GM12878 (cell line): ENCODE results near the gene DMRTC2. TPM values are rescaled to one million over a fixed set of nuclear protein-coding genes. Genes with fewer than 3 reads are reported as not detected.

ENCODE experiments used
- ATF7 ChIP-seq: fragments of 450-650 bp; IDR thresholded peaks from 2 replicates; pipeline ENCODE4 v1.6.1; 2016; ENCODE audit warnings: low read depth, mild to moderate bottlenecking
- CTCF ChIP-seq, 3 experiments: IDR thresholded peaks in 2 of 3; conservative IDR thresholded peaks in 1 of 3; 2 replicates each; pipeline ENCODE4 v1.5.1; 2011; ENCODE audit warnings: low read depth in 3 of 3, low read length in 3 of 3, mild to moderate bottlenecking in 3 of 3, control low read depth in 2 of 3, moderate library complexity in 2 of 3, inconsistent platforms in 1 of 3, mixed read lengths in 1 of 3; ENCODE audit not compliant: control insufficient read depth in 2 of 3, insufficient read depth in 1 of 3; ENCODE audit errors: extremely low read depth in 1 of 3
- ESRRA ChIP-seq: IDR thresholded peaks from 2 replicates; pipeline ENCODE4 v1.6.1; 2012; ENCODE audit warnings: mild to moderate bottlenecking, low read length, improper control_type of control experiment
- FOXK2 ChIP-seq: fragments of 450-650 bp; IDR thresholded peaks from 2 replicates; pipeline ENCODE4 v1.6.1; 2017; ENCODE audit warnings: mild to moderate bottlenecking, moderate library complexity
- HCFC1 ChIP-seq: fragments of 150-350 bp; IDR thresholded peaks from 2 replicates; pipeline ENCODE4 v1.6.1; 2014; ENCODE audit warnings: low read length
- HDAC2 ChIP-seq: fragments of 200-600 bp; sonication (generic); IDR thresholded peaks from 2 replicates; pipeline ENCODE4 v1.6.1; 2017
- HDGF ChIP-seq: fragments of 450-650 bp; IDR thresholded peaks from 2 replicates; pipeline ENCODE4 v1.6.1; 2016; ENCODE audit warnings: antibody characterized with exemption
- IKZF2 ChIP-seq, 2 experiments: fragments of 450-650 bp; IDR thresholded peaks; 2 replicates each; pipeline ENCODE4 v1.6.1; 2017; ENCODE audit warnings: mild to moderate bottlenecking in 2 of 2, moderate library complexity in 2 of 2
- JUND ChIP-seq: IDR thresholded peaks from 2 replicates; pipeline ENCODE4 v1.6.1; 2012; ENCODE audit warnings: low read depth, mild to moderate bottlenecking, low read length, improper control_type of control experiment, moderate library complexity
- NFYB ChIP-seq: IDR thresholded peaks from 2 replicates; pipeline ENCODE4 v1.6.1; 2011; ENCODE audit warnings: low read depth, mild to moderate bottlenecking, low read length, improper control_type of control experiment, moderate library complexity; ENCODE audit not compliant: insufficient read depth
- NR2F1 ChIP-seq: fragments of 450-650 bp; conservative IDR thresholded peaks from 2 replicates; pipeline ENCODE4 v1.6.1; 2017; ENCODE audit warnings: mild to moderate bottlenecking
- POLR2A ChIP-seq: IDR thresholded peaks from 2 replicates; pipeline ENCODE4 v1.6.1; 2011; ENCODE audit warnings: low read depth, mild to moderate bottlenecking, low read length
- RELB ChIP-seq: fragments of 450-650 bp; IDR thresholded peaks from 2 replicates; pipeline ENCODE4 v1.6.1; 2017; ENCODE audit warnings: low read depth, mild to moderate bottlenecking, moderate library complexity
- RFX5 ChIP-seq: IDR thresholded peaks from 2 replicates; pipeline ENCODE4 v1.6.1; 2011; ENCODE audit warnings: low read depth, low read length, improper control_type of control experiment
- ZBTB11 ChIP-seq: fragments of 450-650 bp; formaldehyde crosslinking; IDR thresholded peaks from 2 replicates; pipeline ENCODE4 v1.5.0; 2022; ENCODE audit warnings: mild to moderate bottlenecking, missing genetic modification characterization
- ZBTB4 ChIP-seq: fragments of 450-650 bp; formaldehyde crosslinking; IDR thresholded peaks from 2 replicates; pipeline ENCODE4 v1.4.0; 2022; ENCODE audit warnings: mild to moderate bottlenecking, moderate library complexity
- polyA plus RNA-seq, 11 experiments: library from polyadenylated mRNA; depleted of rRNA in 4 of 11; unstranded in 6 of 11; stranded (reverse) in 5 of 11; fragments of >200 nt; fragmentation: Nextera tagmentation in 4 of 11; fragmentation: Illumina TruSeq in 1 of 11; extraction: Ambion mirVana in 4 of 11; extraction: Trizol in 1 of 11; gene quantifications; 1 replicate in 1 of 11; 2 replicates in 10 of 11; pipeline versions ENCODE4 v1.2.1 to v1.2.3, GENCODE V29; 2011 to 2016; ENCODE audit warnings: inconsistent platforms in 2 of 11, missing spikeins in 2 of 11, low read depth in 1 of 11
- total RNA-seq, 4 experiments: library from RNA; depleted of rRNA in 3 of 4; stranded (reverse); fragments of >200 nt in 3 of 4; fragmentation: Illumina TruSeq in 1 of 4; extraction: Trizol in 1 of 4; gene quantifications; 2 replicates each; pipeline versions ENCODE4 v1.2.1 to v1.2.3, GENCODE V29; 2013 to 2021

Gene DMRTC2
- total and polyA plus RNA-seq, 10 of the 15 experiments (the other 5 are each of a cell fraction or from before 2014, with no cell fraction given): not detected

GRCh38 chr19:41871573-41872383 is 26.9 kb downstream of the DMRTC2 start (continued):
- TF ChIP-seq NR2F1 (peak; percentile 96), ESRRA (no peak), HDAC2 (no peak), FOXK2 (no peak), CTCF (IDR thresholded peaks at IDR 0.05 in 2 of 3, conservative IDR thresholded peaks at IDR 0.05 in 1 of 3; ENCODE audit: control insufficient read depth in 2 of 3, extremely low read depth in 1 of 3, insufficient read depth in 1 of 3, low read depth in 3 of 3, low read length in 3 of 3) (no peak), HDGF (peak; percentile 81), RFX5 (no peak), ZBTB11 (CRISPR knock-in tag) (no peak), POLR2A (peak; percentile 91), HCFC1 (no peak), ZBTB4 (CRISPR knock-in tag) (no peak), RELB (peak; percentile 93), ATF7 (peak; percentile 79), JUND (peak; percentile 36; the same call in 1 of the 2 replicates), NFYB (no peak), IKZF2 (IDR thresholded peaks at IDR 0.05) (peak; percentile 98)
